Activated CD4-positive, alpha-beta T cell treated with anti-CD3 and anti-CD28 coated beads, Interleukin-2, Interleukin-4, amounts not matched to agents 100 ng/mL and 50 ng/mL, durations not matched to agents 16 hours and 8 hours (primary cell): ENCODE measurements around the gene NOL4L.

Experiments used
- DNase-seq: peaks from one replicate; pipeline ENCODE4 v3.0.0-alpha.2; 2020; ENCODE audit warnings: low spot score

Gene NOL4L

GRCh38 chr20:32421290-32421689 is 163.8 kb downstream of the NOL4L start:
- no peak for DNase-seq

GRCh38 chr20:32418376-32418775 is 166.8 kb downstream of the NOL4L start:
- peak; percentile 24 for DNase-seq

- no peak for DNase-seq
Observed at GRCh38 chr20:32416206-32416605, 168.9 kb downstream of the NOL4L start.

GRCh38 chr20:32415494-32415893 is 169.6 kb downstream of the NOL4L start:
- no peak for DNase-seq

DNA sequence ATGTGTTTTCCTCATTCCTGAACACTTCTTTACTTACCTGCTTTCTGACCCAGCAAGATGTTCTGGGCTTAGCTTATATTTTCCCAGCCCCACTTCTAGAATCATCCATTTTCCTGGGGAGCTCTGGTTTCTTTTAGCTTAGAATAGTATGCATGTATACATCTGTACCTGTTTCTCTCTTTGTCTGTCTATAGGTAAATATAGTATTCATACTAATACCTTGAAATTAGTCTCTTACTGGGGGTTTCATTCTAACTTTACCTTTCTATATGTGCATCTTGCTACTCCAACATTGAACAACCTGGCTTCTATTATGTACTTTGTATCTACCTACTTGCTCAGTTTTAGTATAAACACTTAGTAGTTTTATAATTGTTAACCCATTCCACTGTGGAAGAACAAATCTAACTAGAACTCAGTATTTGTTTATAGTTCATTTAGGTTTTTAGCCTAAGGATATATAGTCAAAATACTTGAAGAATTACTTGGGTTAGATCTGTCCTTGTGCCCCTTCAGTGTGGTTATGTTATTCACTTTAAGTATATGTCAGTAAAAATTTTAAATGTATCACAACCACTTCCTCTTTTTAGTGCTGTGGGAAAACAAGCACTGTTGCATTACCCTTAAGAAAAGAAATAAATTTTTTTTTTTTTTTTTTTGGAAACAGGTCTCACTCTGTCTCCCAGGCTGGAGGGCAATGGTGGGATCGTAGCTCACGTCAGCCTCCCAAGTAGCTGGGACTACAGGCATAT is 173.0 kb downstream of the NOL4L start:
- no peak for DNase-seq

GRCh38 chr20:32407131-32407750 is 177.9 kb downstream of the NOL4L start:
- DNase-seq, result peak; percentile 58

- no peak for DNase-seq
Observed at GRCh38 chr20:32406701-32407100, 178.4 kb downstream of the NOL4L start.

- DNase-seq, result no peak
Observed at GRCh38 chr20:32404017-32404416, 181.1 kb downstream of the NOL4L start.

DNA sequence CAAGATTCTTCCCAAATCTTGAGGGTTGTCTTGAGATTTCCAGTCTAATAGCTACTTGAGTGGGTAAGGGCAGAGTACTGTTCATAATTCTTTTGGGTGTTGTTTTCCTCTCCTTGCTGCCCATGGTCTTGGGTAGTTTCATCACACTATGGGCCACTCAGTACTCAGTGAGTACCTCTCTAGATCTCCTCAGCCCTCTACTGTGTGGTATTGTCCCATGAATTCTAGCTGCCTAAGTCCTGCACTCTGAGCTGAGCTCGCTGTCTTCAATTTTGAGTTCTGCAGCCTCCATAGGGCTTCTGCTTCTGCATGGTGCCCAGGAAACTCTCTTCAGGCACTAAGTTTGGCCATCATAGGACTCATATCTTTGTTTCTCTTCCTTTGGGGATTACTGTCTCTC is 184.7 kb downstream of the NOL4L start:
- DNase-seq, result no peak

DNA sequence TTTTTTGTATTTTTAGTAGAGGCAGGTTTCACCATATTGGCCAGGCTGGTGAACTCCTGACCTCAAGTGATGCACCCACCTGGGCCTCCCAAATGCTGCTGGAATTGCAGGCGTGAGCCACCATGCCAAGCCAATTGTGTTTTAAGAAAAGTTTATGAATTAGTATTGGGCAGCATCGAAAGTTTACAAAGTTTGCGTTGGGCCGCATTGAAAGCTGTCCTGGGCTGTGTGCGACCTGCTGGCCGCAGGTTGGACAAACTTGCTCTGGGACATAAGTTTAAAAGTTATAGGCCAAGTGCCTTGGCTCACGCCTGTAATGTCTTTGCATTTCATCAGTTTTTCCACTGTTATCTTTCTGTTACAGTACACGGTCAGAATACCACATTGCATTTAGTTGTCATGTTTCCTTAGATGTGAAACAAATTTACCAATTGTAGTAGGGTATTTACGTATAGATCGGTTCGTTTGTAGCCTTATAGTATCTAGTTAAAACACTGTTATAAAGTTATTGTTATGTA is 187.5 kb downstream of the NOL4L start:
- DNase-seq, result no peak

GRCh38 chr20:32396646-32397160 is 188.4 kb downstream of the NOL4L start:
- no peak for DNase-seq

DNA sequence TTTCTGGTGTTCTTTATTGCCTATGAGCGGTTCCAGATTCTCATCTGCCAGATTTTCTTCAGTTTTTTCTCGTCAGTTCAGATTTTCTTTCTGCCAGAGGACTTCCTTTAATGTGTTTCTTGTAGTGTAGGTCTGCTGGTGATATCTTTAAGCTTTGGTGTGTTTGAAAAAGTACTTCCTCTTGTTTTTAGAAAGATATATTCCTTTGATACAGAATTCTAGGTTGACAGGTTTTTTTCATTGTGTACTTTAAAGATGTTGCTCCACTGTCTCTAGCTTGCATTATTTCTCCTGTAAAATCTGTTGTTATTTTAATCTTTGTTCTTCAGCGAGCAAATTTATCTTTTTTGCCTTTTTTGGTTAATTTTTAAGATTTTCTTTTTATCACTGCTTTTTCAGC is 190.1 kb downstream of the NOL4L start:
- no peak for DNase-seq
